GM18873 (cell line): ENCODE measurements around the gene COA7.

Experiments
- ATAC-seq: cut with Tn5 transposase; IDR thresholded peaks from one replicate; pipeline ENCODE4 v1.9.1; 2021; ENCODE audit warnings: mild to moderate bottlenecking, moderate library complexity, moderate number of reproducible peaks; ENCODE audit not compliant: unreplicated experiment, low FRiP score

Gene COA7

GRCh38 chr1:52641307-52641706 lies 56.8 kb downstream of the COA7 start:
- no peak for ATAC-seq

- ATAC-seq, result no peak
Observed at GRCh38 chr1:52640697-52641096, 57.5 kb downstream of the COA7 start.

GRCh38 chr1:52637946-52638345 lies 60.2 kb downstream of the COA7 start:
- ATAC-seq, result no peak

GRCh38 chr1:52636721-52637695 lies 61.1 kb downstream of the COA7 start:
- peak; percentile 78 for ATAC-seq

- ATAC-seq, result no peak
Observed at GRCh38 chr1:52635321-52636089, 62.6 kb downstream of the COA7 start.
